Measurements from ENCODE around the gene TRAF3IP3. TPM values are rescaled to one million over a fixed set of nuclear protein-coding genes. Genes with fewer than 3 reads are reported as not detected.

The TRAF3IP3 gene
- total and polyA plus RNA-seq, 2 donors (not counting 3 experiments of a cell fraction or from before 2014, with no cell fraction given) = not detected

DNA sequence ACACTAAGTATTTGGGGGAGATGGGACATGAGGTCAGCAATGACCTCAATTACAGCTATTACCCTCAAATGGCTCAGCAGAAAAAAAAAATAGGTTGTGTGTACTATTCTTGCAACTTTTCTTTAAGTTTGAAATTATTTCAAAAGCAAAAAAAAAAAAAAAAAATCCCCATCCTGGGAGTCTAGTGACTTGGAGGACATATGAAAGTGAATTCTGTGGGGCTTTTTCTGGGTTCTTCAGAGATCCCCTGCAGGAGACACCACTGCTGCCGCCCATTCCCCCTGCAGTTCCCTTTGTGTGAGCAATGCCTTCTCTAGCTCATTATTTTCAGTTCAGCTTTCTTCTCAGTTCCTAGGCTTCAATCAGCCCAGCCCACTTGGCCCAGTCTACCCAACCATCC lies 34.5 kb upstream of the TRAF3IP3 start:
- FAIRE-seq = no peak
- BruUV-seq (replicated peaks) = no TSS peak
- DNase-seq (ENCODE audit: low read depth, low spot score) = no peak
- intact Hi-C loops (cut with micrococcal nuclease) (no loop called here), dilution Hi-C loops (cut with MboI; ENCODE audit: extremely low pct_ligation_motif_present, low sequenced_read_pairs) (no loop called here)
- H3K9ac ChIP-seq (replicated peaks; ENCODE audit: extremely low read depth, insufficient read depth, low read length) = no peak overlapping the region
- H3K4me2 ChIP-seq (ENCODE audit: insufficient read depth, low read length) = no peak overlapping the region
- ChIA-PET POLR2A (no interaction called here), CTCF (interaction anchor here (0.8 to 1.1 kb wide), 3 partner anchors 9 to 155 kb away, joined by 3 to 5 read pairs (median 5); no protein-coding TSS in a partner anchor)
- no peaks in the 10 kb centered on the region for H4K20me1 ChIP-seq (replicated peaks; ENCODE audit: control insufficient read depth, extremely low read depth, insufficient read depth, low read length)
- H3K4me3 ChIP-seq (replicated peaks in 1 of 3; ENCODE audit: insufficient read depth in 1 of 3, low read depth in 1 of 3, low read length in 3 of 3) = no peak overlapping the region
- H3K4me1 ChIP-seq (ENCODE audit: control insufficient read depth, extremely low read depth, insufficient read depth, low read length) = no peaks in the 10 kb centered on the region
- no peaks in the 10 kb centered on the region for H3K79me2 ChIP-seq (ENCODE audit: control insufficient read depth, insufficient read depth, low read length)
- H3K36me3 ChIP-seq (ENCODE audit: control insufficient read depth in 2 of 2, extremely low read depth in 1 of 2, insufficient read depth in 2 of 2, low read length in 2 of 2) = no peaks in the 10 kb centered on the region
- no peaks in the 10 kb centered on the region for H3K9me1 ChIP-seq (replicated peaks; ENCODE audit: control insufficient read depth, extremely low read depth, insufficient read depth, low read length)
- H3K9me3 ChIP-seq (replicated peaks; ENCODE audit: control insufficient read depth, insufficient read depth, low read length) = no peaks in the 10 kb centered on the region
- H3K27ac ChIP-seq (ENCODE audit: insufficient read depth, low read depth, low read length) = no peak overlapping the region
- H3K27me3 ChIP-seq (ENCODE audit: control insufficient read depth in 2 of 2, insufficient read depth in 2 of 2, low read length in 2 of 2) = peaks cover 0 to 5% of the 10 kb centered on the region in 2 experiments
- no peak overlapping the region for H2AFZ ChIP-seq (ENCODE audit: low read depth, low read length)
- TF ChIP-seq POLR2AphosphoS5 (IDR thresholded peaks at IDR 0.05; ENCODE audit: insufficient read depth, low read depth, low read length) (no peak), GATA2 (IDR thresholded peaks at IDR 0.05; ENCODE audit: insufficient read depth, insufficient read length, low read depth, low read length) (no peak), POLR2A (IDR thresholded peaks at IDR 0.05; ENCODE audit: low read depth, low read length) (no peak), FOS (IDR thresholded peaks at IDR 0.05; ENCODE audit: borderline replicate concordance, insufficient read depth, low read length) (no peak), EZH2 (IDR thresholded peaks at IDR 0.05; ENCODE audit: borderline replicate concordance, low read depth, low read length, severe bottlenecking) (no peak), MYC (IDR thresholded peaks at IDR 0.05; ENCODE audit: low read depth, low read length) (no peak), JUN (IDR thresholded peaks at IDR 0.05; ENCODE audit: borderline replicate concordance, insufficient read depth, insufficient read length, low read depth) (no peak)
- TF ChIP-seq, protein P1, sequence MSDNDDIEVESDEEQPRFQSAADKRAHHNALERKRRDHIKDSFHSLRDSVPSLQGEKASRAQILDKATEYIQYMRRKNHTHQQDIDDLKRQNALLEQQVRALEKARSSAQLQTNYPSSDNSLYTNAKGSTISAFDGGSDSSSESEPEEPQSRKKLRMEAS (IDR thresholded peaks at IDR 0.05; ENCODE audit: insufficient read depth, insufficient read length) = no peak
- TF ChIP-seq, protein P2, sequence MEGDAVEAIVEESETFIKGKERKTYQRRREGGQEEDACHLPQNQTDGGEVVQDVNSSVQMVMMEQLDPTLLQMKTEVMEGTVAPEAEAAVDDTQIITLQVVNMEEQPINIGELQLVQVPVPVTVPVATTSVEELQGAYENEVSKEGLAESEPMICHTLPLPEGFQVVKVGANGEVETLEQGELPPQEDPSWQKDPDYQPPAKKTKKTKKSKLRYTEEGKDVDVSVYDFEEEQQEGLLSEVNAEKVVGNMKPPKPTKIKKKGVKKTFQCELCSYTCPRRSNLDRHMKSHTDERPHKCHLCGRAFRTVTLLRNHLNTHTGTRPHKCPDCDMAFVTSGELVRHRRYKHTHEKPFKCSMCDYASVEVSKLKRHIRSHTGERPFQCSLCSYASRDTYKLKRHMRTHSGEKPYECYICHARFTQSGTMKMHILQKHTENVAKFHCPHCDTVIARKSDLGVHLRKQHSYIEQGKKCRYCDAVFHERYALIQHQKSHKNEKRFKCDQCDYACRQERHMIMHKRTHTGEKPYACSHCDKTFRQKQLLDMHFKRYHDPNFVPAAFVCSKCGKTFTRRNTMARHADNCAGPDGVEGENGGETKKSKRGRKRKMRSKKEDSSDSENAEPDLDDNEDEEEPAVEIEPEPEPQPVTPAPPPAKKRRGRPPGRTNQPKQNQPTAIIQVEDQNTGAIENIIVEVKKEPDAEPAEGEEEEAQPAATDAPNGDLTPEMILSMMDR (IDR thresholded peaks at IDR 0.05; ENCODE audit: extremely low read depth in 1 of 2, insufficient read depth in 1 of 2, low read depth in 1 of 2, low read length in 2 of 2) = no peak
